ENCODE data around the gene BOK.

BOK gene

GRCh38 chr2:241574911-241575623 is 16.5 kb downstream of the BOK start:
- H3K4me3 ChIP-seq (ENCODE audit: control insufficient read depth, low read depth, low read length): no peak overlapping the region
- no peak for TF ChIP-seq CTCF (IDR thresholded peaks at IDR 0.05; ENCODE audit: control insufficient read depth, insufficient read depth, low read depth, low read length, missing control alignments)
- DNase-seq (ENCODE audit: low read depth): no peak

DNA sequence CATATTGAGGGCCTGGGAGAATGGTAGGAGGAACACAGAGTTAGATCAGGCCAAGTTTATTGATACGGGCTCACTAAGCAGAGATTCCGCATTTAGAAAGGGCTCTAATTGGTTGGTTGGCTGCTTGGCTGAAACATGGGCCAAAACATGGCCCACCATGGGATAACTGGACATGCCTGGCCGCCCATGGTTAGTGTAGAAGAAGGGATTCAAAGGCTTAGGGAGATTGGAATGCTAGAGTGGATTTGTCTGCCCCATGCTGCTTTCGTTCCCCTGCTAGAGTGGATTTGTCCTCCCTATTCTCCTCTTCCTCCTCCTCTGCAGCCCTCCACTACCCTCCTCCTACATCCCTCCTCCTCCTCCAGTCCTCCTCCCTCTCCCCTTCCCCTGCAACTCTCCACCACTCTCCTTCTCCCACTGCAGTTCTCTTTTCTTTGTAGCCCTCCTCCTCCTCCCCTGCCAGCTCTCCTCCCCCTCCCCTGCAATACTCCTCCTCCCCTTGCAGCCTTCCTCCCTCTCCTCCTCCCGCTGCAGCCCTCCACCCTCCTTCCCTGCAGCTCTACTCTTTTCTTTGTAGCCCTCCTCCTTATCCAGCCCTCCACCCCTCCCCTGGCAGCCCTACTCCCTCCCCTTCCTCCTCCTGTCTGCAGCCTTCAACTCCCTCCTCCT is 17.2 kb downstream of the BOK start:
- no peak for DNase-seq (ENCODE audit: low read depth)
- no peak for TF ChIP-seq CTCF (IDR thresholded peaks at IDR 0.05; ENCODE audit: control insufficient read depth, insufficient read depth, low read depth, low read length, missing control alignments)
- no peak overlapping the region for H3K4me3 ChIP-seq (ENCODE audit: control insufficient read depth, low read depth, low read length)

DNA sequence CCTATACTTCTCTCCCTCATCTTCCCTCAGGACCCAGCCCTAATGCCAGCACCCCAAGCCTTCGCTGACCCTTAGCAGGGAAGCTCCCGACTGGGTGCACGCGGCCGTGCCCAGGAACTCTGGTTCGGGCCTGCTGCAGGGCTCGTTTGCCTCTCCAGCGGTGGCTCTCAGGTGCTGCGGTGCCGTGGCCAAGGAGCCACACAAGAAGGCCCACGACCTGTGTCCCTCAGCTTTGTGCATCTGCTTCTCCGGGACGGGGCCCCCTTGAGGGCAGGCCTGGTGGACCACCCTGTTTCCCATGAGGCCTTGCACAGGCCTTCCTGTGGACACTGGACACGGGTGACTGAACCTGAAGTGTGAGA is 17.7 kb downstream of the BOK start:
- no peak overlapping the region for H3K4me3 ChIP-seq (ENCODE audit: control insufficient read depth, low read depth, low read length)
- DNase-seq (ENCODE audit: low read depth): no peak
- no peak for TF ChIP-seq CTCF (IDR thresholded peaks at IDR 0.05; ENCODE audit: control insufficient read depth, insufficient read depth, low read depth, low read length, missing control alignments)

DNA sequence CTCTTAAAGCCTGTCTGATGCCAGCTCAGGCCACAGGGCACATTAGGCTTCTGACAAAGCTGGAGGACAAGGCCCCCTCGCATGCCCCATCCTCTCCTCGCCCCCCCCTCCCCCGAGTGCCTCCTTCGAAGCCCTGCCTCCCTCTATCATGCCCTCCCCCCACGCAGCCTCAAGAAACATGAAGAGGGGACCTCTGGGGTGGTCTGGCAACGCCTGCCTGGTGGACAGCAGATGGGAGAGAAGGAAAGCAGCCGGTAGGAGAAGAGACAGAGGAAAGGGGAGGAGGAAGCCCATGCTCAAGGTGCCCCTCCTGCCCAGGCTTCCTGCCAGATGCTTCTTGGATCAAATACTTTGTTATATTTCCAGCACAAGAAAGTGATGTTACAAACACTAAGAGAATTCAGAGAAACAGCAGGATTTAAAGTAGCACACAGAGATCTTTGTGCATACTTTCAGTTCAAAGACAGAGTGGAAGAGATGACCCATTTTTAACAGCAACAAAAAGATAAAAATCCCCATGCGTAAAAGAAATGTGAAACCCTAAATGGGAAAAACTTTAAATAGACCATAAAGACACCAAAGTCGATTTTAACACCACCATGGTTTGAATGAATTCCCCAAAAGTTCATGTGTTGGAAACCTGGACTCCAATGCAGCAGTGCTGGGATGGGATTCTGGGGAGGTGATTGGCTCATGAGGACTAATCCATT is 19.0 kb downstream of the BOK start:
- DNase-seq (ENCODE audit: low read depth): no peak
- TF ChIP-seq CTCF (IDR thresholded peaks at IDR 0.05; ENCODE audit: control insufficient read depth, insufficient read depth, low read depth, low read length, missing control alignments): no peak
- no peak overlapping the region for H3K4me3 ChIP-seq (ENCODE audit: control insufficient read depth, low read depth, low read length)

DNA sequence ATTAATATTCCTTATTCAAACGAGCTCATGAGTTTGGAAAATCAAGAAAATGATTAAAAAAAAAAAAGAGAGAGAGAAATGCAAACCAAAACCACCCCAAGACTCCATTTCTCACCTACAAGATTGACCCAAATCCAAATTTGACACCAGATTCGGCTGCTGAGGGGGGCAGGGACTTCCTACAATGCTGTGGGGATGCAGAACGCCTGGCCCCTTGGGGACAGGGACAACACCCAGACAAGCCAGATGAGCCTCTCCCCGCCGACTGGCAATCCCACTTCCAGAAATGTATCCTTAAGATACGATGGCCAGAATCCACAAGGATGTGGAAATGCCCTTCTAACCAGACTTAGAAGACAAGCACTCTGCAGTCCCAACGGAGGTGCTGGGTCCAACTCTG is 20.7 kb downstream of the BOK start:
- DNase-seq (ENCODE audit: low read depth): no peak
- H3K4me3 ChIP-seq (ENCODE audit: control insufficient read depth, low read depth, low read length): no peak overlapping the region
- TF ChIP-seq CTCF (IDR thresholded peaks at IDR 0.05; ENCODE audit: control insufficient read depth, insufficient read depth, low read depth, low read length, missing control alignments): no peak

DNA sequence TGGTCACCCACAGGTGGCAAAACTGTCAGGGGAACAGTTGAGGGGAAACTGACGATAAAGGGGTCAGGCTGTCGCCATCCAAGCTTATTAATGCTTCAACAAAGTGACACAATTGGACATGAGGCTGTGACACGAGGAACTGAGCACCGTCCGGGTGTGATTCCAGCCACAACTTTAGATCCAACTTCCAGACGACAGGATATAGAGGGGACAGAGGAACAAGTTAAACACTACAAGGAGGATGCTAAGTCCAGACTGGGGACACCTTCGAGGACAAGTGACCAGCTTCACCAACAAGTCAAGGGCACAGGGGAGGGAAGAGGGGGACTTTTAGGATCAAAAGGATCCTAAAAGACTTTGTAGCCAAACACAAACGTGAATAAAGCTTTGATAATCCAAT is 23.8 kb downstream of the BOK start:
- H3K4me3 ChIP-seq (ENCODE audit: control insufficient read depth, low read depth, low read length): no peak overlapping the region
- no peak for DNase-seq (ENCODE audit: low read depth)
- no peak for TF ChIP-seq CTCF (IDR thresholded peaks at IDR 0.05; ENCODE audit: control insufficient read depth, insufficient read depth, low read depth, low read length, missing control alignments)

Data from AG09309 (cell line).